Mucosa of stomach (tissue), 1 donor: ENCODE measurements around the gene HOXA13.

Experiments used
- H3K27me3 ChIP-seq: one replicate; pipeline ENCODE4 v1.7.0; 2013; ENCODE audit warnings: mild to moderate bottlenecking, low read length; ENCODE audit not compliant: control insufficient read depth, insufficient read depth
- H3K36me3 ChIP-seq: one replicate; pipeline ENCODE4 v1.7.0; 2013; ENCODE audit warnings: low read length; ENCODE audit not compliant: control insufficient read depth, insufficient read depth
- H3K4me1 ChIP-seq: one replicate; pipeline ENCODE4 v1.7.0; 2013; ENCODE audit warnings: mild to moderate bottlenecking, low read length; ENCODE audit not compliant: control insufficient read depth, insufficient read depth
- H3K4me3 ChIP-seq: one replicate; pipeline ENCODE4 v1.7.0; 2013; ENCODE audit warnings: low read length
- H3K9ac ChIP-seq: one replicate; pipeline ENCODE4 v1.7.0; 2013; ENCODE audit warnings: mild to moderate bottlenecking, low read length, moderate library complexity
- H3K9me3 ChIP-seq: one replicate; pipeline ENCODE4 v1.7.0; 2013; ENCODE audit warnings: mild to moderate bottlenecking, low read length, moderate library complexity; ENCODE audit not compliant: control insufficient read depth
- donor health status: Pancreatic carcinoma.

The HOXA13 gene

GRCh38 chr7:27163288-27164044 is 36.4 kb downstream of the HOXA13 start:
- peaks cover 99% of the 10 kb centered on the region for H3K27me3 ChIP-seq
- no peaks in the 10 kb centered on the region for H3K9me3 ChIP-seq
- no peaks in the 10 kb centered on the region for H3K36me3 ChIP-seq
- no peak overlapping the region for H3K9ac ChIP-seq
- H3K4me3 ChIP-seq: no peak overlapping the region
- peaks cover 18% of the 10 kb centered on the region for H3K4me1 ChIP-seq

GRCh38 chr7:27162561-27163287 is 37.2 kb downstream of the HOXA13 start:
- Histone ChIP-seq H3K4me1 (peaks cover 18% of the 10 kb centered on the region), H3K4me3 (no peak overlapping the region), H3K27me3 (peaks cover 99% of the 10 kb centered on the region), H3K9ac (no peak overlapping the region), H3K36me3 (no peaks in the 10 kb centered on the region), H3K9me3 (no peaks in the 10 kb centered on the region)

- Histone ChIP-seq H3K4me1 (peaks cover 18% of the 10 kb centered on the region), H3K27me3 (peaks cover 99% of the 10 kb centered on the region), H3K36me3 (no peaks in the 10 kb centered on the region), H3K4me3 (no peak overlapping the region), H3K9ac (no peak overlapping the region), H3K9me3 (no peaks in the 10 kb centered on the region)
Measured at GRCh38 chr7:27161721-27162560, 38.0 kb downstream of the HOXA13 start.

GRCh38 chr7:27161214-27161720 is 38.6 kb downstream of the HOXA13 start:
- Histone ChIP-seq H3K4me1 (peaks cover 18% of the 10 kb centered on the region), H3K4me3 (peak overlapping the region; percentile 50), H3K27me3 (peaks cover 99% of the 10 kb centered on the region), H3K36me3 (no peaks in the 10 kb centered on the region), H3K9me3 (no peaks in the 10 kb centered on the region), H3K9ac (peak overlapping the region; percentile 31)

DNA sequence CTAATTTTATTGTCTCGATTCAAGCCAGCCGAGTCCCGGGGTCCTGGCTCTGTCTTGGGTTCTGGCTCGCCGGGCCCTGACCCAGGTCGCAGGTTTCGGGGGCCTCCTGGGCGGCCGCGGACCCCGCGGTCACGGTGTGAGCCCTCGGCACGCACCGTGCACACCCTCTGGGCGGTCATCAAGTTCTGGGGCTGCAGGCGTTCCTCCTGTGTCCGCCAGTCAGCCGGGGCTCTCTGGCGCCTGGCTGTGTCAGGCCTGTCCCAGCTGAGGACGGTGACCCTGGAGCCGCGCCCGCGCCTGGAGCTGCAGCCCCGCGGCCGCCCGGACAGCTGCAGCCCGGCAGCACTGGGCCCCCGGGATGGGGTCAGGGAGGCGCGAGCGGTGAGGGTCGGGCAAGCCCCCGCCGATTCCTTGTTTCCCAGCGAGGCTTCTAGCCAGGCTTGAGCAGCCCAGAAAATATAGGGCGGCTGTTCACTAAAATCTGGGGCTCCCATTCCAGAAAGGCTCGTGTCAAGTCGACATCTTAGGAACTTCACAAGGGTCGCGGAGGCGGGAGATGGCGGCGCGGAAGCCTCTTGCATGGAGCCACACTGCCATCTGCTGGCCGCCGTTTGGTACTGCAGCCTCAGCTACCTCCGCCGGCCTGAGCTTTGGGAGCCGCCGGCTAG is 39.2 kb downstream of the HOXA13 start:
- Histone ChIP-seq H3K36me3 (no peaks in the 10 kb centered on the region), H3K27me3 (peaks cover 99% of the 10 kb centered on the region), H3K9me3 (no peaks in the 10 kb centered on the region), H3K4me1 (peaks cover 24% of the 10 kb centered on the region), H3K9ac (peak overlapping the region; percentile 47), H3K4me3 (peak overlapping the region; percentile 50)

GRCh38 chr7:27160145-27160545 is 39.7 kb downstream of the HOXA13 start:
- H3K4me1 ChIP-seq: peaks cover 29% of the 10 kb centered on the region

GRCh38 chr7:27159266-27160144 is 40.4 kb downstream of the HOXA13 start:
- Histone ChIP-seq H3K9ac (peak overlapping the region; percentile 22), H3K4me3 (no peak overlapping the region), H3K4me1 (peaks cover 32% of the 10 kb centered on the region), H3K27me3 (peaks cover 99% of the 10 kb centered on the region), H3K36me3 (no peaks in the 10 kb centered on the region), H3K9me3 (no peaks in the 10 kb centered on the region)

More at GRCh38 chr7:27160145-27160545, 39.7 kb downstream of the HOXA13 start:
- Histone ChIP-seq H3K9ac (peak overlapping the region; percentile 22), H3K4me3 (peak overlapping the region; percentile 50), H3K9me3 (no peaks in the 10 kb centered on the region), H3K36me3 (no peaks in the 10 kb centered on the region), H3K27me3 (peaks cover 99% of the 10 kb centered on the region)

DNA sequence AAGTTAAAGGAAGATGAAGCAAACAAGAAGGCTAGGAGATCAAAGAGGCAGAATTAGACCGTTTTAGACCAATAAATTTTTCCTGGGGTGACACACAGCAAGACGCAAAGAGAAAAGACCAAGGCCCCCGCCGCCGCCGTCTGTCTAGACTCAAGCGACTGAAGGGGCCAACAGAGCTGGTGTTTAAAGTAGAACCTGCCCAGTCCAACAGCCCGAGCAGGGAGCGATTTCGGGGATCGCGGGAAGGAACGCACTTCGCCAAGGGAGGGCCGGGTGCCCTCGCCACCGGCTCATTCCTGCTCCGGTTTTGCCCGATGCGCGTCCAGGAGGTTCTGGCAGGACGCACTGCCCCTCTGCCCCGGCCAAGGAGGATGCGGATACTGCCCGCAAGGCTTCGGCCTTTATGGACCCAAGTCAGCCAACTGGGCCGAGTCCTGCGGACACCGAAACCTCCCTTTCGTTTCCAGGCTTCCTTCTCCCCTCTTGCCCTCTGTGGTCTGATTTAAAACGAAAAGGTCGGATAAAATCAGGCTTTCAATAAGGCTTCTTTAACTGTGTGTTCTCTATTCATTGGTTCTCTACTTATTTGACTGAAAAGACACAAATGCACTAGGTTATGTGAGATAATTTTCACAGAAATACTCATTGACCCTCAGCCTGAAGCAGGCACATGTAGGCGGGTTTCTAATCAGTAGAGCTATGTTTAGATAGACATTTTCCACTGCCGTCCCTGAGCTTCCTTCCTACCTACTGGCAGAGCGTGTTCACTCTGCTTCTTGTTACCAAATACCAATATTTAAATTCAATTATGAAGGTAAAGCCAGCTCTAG is 41.2 kb downstream of the HOXA13 start:
- Histone ChIP-seq H3K36me3 (no peaks in the 10 kb centered on the region), H3K4me3 (no peak overlapping the region), H3K4me1 (peaks cover 28% of the 10 kb centered on the region), H3K27me3 (peaks cover 99% of the 10 kb centered on the region), H3K9me3 (no peaks in the 10 kb centered on the region), H3K9ac (no peak overlapping the region)

GRCh38 chr7:27157702-27158431 is 42.0 kb downstream of the HOXA13 start:
- H3K4me1 ChIP-seq: peaks cover 29% of the 10 kb centered on the region
- no peak overlapping the region for H3K4me3 ChIP-seq
- H3K27me3 ChIP-seq: peaks cover 99% of the 10 kb centered on the region
- no peaks in the 10 kb centered on the region for H3K9me3 ChIP-seq
- no peak overlapping the region for H3K9ac ChIP-seq
- no peaks in the 10 kb centered on the region for H3K36me3 ChIP-seq
